GM19035 (cell line): ENCODE measurements around the gene PRKD2.
"Not testable (repeated sequence)": the region's sequence is repeated elsewhere in the genome, so short reads cannot be mapped to it uniquely, and the experiment has no call there.

Experiments
- ATAC-seq: cut with Tn5 transposase; IDR thresholded peaks from one replicate; pipeline ENCODE4 v1.9.1; 2021; ENCODE audit not compliant: unreplicated experiment

The PRKD2 gene

DNA sequence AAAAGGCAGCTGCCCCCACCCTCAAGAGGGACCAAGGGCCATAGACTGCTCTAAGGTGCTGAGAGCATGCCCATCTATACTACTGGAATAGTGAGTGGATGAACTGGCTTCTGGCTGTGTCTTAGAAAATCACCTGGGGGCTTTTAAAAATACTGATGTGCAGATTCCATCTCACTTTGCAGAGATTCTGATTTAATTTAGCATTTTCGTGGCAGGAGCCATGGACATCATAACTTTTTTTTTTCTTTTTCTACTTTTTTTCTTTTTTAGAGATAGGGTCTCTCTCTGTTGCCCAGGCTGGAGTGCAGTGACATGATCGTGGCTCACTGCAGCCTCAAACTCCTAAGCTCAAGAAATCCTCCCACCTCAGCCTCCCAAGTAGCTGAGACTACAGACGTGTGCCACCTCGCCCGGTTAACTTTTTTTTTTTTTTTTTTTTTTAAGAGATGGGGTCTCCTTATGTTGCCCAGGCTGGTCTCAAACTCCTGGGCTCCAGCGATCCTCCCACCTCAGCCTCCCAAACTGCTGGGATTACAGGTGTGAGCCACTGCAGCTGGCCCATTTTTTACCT lies 4.1 kb downstream of the PRKD2 start:
- ATAC-seq, result not testable (repeated sequence)

DNA sequence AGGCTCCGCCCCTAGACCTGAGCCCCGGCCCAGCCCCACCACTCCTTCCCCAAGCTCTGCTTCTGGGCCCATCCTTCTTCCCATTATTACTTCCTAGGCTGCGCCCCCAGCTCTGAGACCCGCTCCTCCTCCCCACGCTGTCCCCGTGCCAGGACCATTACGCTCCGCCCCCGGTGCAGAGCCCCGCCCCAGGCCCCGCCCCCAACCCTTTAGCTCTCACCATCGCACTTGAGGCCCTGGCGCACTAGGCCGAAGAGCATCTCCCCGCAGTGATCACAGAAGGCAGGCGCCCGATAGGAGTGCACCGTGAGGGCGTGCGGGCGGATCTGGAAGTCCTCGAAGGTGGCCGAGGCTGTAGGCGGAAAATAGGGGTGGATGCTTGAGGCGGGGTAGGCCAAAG lies 6.2 kb downstream of the PRKD2 start:
- ATAC-seq, result no peak

DNA sequence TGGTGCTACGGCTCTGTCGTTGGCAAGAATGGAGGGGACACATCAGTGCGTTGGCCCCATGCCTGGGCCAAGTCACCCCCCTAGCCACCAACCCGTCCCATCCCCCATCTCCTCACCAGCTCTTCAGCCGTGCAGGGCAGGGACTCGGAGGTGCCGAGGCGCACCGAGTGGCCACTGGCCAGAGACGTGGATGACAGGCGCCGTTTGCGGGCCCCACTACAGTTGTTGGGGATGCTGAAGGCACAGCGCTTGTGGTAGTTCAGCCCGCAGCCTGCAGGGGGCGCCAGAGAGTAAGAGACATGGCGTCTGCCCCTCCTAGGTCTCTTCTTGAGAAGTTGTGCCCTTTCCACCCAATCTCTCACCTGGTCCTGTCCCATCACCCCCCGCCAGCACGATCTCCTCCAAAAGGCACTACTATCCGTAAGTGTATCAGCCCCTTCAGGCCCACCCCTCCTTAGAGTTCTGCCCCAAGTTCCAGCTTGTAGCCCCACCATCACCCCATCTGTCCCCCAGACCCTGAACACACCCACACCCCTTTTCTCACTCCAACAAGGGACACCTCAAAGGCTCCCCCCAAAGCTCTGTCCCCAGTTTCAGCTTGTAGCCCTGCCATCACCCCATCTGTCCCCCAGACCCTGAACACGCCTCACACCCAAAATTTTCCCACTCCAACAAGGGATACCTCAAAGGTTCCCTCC lies 12.4 kb downstream of the PRKD2 start:
- no peak for ATAC-seq

DNA sequence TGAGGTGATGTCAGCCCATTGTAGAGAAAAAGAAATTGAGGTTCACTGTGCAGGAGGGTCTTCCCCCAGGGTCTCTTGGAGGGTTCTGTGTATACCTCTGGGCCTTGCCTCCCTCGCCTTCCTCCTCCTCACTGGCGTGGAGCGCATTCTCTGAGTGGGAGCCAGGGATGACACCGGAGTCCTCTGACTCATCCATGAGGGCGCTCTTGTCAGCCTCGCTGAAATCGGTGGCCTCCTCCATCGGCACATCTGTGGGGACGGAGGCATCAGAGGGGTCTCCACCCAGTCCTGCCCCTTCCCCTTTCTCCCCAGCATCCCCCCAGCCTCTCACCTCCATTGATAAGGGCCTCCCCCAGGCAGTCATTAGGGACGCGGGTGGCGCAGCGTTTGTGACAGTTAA lies 16.2 kb downstream of the PRKD2 start:
- ATAC-seq, result no peak

DNA sequence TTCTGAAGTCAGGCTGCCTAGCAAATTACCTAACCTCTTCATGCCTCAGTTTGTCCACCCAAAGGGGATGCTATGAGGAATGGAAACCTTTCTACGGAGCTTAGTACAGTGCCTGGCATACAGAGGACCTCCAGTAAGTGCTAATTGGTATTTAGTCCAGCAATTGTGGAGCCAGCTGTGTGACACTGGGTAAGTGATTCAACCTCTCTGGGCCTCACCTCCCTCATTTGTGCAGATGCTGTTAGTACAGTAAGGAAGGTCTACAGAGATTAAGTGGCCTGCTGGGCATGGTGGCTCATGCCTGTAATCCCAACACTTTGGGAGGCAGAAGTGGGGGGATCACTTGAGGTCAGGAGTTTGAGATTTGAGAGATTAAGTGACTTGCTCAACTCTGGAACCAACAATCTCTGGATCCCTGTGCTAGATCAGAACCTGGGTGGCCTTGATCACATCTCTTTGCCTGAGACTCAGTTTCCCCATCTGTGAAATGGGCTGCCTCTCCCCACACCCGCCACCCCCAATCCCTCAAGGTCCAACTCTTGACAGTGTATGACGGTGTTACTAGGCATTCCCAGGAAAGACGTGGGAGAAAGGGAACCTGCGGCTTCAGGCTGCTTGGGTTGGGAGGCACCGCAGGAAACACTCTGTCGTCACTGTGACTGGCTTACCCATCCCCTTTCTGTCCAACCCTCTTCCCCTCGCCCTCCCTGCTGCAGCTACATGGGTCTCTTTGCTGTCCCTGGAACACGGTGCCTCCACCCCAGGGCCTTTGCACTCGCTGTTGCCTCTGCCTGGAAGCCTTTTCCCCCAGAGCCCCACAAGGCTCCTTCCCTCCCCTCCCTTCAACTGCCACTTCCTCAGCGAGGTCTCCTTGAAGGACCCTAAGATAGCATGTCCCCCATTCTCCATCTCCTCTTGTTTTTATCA lies 18.3 kb downstream of the PRKD2 start:
- ATAC-seq, result no peak

DNA sequence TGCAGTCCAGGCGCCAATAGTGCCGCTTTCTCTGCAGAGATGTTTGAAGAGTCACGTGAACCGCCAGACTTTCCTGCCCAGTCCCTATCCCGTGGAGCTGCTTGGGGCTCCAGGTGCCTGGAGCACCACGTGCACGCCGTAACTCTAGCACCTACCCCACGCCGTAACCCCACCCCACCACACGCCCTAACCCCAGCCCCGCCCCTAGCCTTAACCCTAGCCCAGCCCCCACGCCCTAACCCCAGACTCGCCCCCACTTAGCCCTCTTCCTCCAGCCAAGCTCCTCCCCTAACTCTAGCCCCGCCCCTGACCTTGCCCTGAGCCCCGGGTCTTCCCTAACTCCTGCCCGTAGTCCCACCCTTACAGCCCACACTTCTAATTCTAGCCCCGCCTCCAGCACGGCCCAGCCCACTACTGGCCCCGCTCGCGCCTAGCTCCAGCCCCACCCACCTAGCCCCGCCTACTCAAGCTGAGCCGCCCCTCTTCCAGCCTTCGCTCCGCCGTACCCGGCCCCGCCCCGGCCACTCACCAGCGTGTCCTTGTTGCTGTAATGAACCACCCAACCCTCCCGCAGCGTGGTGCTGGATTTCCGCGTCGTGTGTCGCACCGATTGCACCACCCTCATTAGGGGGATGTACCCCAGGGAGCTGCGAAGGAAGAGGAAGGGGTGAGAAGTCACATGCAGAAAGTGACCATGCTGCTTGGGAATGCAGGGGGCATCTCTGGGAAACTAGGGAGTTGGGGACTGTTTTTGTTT lies 19.5 kb downstream of the PRKD2 start:
- no peak for ATAC-seq

DNA sequence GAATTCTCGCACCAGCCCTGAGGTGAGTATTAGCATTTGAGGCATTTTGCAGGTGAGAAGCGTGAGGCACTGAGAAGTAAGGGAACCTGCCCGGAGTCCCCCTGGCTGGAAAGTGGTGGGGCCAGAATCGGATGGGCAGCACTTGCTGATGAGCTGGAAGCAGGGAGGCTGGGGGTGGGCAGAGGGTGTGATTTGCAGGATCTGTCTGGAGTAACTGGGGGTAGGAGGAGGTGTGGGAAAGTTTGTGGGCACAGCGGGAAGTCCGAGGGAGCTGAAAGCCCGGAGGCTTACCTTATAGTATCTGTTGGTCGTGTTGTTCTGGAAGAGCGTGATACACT lies 20.1 kb downstream of the PRKD2 start:
- ATAC-seq, result no peak

DNA sequence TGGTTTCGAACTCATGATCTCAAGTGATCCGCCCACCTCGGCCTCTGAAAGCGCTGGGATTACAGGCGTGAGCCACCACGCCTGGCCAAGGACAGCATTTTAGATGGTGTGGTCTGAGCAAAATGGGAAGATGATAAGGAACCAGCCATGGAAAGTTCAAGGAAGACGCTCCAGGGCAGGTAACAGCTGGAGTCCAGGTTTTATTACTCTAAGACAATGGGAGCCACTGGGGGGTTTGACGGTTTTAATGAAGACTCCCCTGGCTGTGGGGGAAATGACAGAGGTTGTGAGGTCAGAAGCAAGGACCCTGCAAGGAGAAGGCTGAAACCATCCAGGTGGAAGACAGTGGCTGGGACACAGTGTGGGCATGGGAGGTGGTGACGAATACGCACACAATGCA lies 20.9 kb downstream of the PRKD2 start:
- no peak for ATAC-seq

DNA sequence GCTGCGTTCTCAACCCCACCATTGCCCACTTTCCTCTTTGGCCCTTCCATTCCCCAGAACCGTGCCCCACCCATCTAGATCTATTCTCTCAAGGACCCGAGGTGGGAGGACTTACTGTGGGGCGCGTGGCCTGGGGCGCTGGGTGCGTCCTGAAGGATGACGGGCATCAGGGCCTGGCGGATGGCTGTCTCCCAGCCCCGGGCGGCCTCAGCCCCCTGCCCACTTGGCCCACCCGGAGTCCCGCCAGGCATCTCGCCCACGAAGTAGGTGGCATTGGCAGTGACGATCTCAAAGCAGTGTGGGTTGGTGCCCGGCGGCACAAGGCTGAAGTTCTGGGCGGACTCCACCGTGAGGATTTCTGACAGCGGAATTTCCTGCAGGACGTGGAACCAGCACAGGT lies 23.2 kb downstream of the PRKD2 start:
- no peak for ATAC-seq

DNA sequence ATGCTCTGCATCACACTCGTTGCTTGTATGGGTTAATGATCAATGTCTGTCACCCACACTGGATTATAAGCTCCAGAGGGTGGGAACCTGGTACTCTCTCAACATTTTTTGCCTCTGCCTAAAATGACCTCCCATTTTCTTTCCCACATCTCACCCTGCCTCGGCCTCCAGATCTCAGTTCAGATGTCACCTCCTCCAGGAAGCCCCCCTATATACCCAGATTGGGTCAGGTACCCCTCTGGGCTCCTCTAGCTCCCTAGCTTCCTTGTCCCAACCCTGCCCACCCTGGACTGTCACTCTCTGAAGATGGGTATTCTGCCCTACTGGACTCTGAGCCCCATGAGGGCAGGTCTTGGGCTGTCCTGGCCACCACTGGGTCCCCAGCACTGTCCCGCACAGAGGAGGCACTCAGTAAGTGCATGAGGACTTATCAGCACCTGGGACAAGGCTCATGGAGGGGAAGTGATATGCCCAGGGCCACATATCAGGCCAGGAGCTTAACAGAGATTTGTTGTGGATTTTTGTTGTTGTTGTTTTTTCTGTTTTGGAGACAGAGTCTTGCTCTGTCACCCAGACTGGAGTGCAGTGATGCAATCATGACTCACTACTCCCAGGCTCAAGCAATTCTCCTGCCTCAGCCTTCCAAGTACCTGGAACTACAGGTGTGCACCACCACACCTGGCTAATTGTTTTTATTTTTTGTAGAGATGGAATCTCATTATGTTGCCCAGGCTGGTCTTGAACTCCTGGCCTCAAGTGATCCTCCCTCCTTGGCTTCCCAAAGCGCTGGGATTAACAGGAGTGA lies 23.8 kb downstream of the PRKD2 start:
- no peak for ATAC-seq

DNA sequence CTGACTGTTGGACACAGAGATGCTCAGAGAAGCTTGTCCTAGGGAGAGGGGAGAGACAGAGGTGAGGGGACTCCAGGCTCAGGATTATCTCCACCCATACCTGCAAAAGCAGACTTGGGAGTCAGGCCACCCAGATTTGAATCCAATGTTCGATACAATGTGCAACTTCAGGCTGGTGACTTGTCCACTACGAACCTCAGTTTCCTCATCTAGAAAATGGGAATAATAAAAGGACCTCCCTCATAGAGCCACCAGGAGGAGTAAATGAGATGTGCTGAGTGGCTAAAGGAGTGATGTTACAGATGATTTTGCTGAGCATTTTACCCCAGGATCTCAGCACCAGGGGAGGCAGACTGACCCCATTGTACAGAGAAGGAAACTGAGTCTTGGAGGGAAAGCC lies 25.0 kb downstream of the PRKD2 start:
- no peak for ATAC-seq

DNA sequence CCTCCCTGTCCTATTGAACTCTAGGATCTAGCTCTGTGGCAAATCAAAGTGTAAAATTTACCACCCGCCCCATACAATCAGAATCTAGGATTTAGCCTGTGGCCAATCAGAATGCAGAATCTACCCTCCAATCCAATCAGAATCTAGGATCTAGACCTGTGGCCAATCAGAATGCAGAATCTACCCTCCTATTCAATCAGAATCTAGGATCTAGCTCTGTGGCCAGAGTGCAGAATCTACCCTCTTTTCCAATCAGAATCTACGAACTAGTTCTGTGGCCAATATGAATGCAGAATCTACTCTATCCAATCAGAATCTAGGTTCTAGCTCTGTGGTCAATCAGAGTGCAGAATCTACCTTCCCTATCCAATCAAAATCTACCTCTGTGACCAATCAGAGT lies 25.8 kb downstream of the PRKD2 start:
- no peak for ATAC-seq

DNA sequence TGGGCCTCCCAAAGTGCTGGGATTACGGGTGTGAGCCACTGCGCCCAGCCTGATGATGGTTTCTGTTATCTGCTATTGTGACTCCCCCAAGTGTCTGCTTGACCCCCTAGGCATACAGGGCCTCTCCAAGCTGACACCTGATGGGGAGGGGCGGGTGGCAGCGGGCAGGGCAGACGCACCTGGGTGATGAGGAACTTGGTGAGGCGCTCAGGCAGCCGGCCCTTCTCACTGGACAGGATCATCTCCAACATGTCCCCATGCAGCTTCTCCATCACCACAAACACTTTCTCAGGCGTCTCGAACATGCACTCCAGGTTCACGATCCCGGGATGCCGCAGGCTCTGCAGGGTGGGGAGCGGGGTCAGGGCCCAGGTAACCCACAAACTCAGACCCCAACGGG lies 27.6 kb downstream of the PRKD2 start:
- ATAC-seq, result no peak

DNA sequence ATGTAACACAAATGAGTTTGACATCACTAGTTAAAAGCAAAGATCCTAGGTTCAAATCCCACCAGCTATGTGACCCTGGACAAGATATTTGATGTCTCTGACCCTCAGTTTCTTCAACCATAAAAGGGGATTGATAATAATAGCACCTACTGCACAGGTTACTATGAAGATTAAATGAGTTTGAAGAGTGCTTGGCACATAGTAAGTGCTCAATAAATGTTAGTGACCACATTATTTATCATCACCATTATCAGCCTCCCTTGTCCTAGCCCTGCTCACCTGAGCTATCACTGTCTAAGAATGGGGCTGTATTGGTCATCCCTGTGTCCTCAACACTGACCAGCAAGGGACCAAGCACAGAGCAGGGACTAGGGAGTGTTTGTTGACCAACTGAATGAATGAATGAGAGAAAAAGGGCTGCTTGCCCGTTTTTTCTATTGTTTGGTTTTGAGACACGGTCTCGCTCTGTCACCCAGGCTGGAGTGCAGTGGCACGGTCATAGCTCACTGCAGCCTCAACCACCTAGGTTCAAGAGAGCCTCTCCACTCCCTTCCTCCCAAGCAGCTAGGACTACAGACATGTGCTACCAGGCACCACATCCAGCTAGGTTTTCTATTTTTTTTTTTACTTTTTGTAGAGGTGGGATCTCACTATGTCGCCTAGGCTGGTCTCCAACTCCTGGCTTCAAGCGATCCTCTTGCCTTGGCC lies 29.3 kb downstream of the PRKD2 start:
- ATAC-seq, result no peak

DNA sequence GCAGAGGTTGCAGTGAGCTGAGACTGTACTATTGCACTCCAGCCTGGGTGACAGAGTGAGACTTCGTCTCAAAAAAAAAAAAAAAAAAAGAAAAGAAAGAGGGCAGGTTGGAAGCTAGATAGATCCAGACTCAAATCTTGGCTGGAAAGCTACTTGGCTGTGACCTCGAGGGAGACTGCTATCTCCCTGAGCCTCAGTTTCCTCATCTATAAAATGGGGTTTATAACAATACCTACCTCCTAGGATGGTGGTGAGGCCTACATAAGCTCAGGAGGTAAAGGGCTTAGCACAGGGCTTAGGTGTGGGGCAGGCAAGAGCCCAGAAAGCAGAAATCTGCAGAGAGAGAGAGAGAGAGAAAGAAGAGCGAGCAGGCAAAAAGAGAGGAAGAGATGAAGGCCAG lies 31.7 kb downstream of the PRKD2 start:
- ATAC-seq, result no peak

DNA sequence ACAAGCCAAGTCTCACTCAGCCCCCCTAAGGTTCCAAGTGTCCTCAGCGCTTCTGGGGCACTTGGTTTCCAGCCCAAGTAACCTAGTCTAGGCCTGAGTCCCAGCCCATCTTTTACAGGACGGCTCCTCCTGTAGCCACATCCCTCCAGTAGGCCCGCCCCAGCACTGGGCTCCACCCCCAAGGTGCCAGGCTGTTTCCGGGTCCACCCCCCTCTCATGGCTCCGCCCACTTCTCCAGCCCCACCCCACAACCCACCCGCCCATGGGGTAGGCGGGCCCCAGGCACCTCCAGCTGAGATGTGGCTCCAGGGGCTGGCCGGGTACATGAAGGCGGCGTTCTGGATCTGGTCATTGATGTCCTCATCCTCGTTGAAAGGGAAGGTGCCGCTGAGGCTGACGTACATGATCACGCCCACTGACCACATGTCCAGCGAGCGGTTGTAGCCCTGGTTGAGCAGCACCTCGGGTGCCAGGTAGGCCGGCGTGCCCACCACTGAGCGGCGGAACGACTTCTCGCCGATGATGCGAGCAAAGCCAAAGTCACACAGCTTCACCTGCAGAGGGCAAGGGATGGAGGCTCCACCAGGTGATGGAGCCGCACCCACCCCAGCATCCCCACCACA lies 38.7 kb downstream of the PRKD2 start:
- ATAC-seq, result no peak

DNA sequence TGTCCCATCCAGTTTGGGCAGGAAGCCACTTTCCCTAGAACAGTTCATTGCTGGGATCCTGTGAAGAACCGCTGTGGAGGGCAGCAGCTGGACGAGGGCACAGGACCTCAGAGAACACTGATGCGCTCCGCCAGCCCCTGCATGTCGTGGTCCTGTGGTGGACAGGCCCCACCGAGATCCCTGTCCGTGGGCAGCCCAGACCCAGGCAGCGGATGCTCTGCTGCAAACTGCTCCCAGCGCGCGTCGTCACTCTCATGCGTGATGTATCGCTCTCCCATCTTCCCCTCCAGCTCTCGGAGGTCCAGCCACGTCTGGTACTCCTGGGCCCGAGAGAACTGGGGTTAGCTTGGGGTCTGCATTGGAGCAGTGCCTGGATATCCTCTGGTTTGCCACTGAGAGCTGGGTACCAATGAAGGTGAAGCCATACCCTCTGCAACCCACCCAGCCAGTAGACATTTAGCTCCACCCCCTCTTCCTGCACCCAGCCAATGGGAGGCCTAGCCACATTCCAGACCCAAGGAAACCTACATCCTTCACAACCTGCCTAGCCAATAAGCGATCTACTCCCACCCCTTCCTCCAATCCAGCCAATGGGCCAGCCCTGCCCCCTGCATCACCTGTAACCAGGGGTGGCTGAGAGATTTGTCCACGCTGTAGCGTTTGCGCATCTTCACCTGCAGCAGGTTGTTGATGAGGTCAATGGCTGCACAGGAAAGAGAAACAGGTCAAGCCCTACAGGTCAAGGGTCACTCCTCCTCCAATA lies 42.3 kb downstream of the PRKD2 start:
- no peak for ATAC-seq

DNA sequence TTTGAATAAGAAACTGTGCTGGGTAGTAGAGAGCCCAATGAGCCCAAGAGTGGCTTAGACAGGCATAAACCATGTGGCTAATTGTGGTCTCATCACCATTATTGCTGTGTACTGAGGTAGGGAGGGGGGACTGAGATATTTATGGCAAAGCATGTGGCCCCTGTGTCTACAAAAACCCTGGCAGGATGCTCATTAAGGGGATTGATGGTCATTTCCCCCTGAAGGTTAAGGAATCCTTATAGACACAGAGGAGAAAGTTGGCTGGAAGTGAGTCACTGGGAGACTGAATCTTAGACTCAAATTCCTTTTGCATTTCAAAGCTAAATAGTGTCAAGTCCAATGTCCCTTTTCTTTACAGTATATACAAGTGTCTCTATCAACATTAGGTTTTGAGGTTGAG lies 46.1 kb downstream of the PRKD2 start:
- ATAC-seq, result no peak

DNA sequence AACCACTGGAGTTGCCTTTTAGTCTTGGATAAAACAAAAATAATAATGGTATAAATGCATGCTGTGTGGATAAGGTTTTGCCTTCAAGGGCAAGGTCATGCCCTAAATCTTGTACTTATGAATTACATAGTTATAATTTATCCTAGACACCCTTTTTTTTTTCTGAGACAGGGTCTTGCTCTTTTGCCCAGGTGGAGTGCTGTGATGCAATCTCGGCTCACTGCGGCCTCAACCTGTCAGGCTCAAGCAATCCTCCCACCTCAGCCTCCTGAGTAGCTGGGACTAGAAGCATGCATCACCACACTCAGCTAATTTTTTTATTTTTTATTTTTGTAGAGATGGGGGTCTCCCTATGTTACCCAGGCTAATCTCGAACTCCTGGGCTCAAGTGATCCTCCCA lies 48.3 kb downstream of the PRKD2 start:
- ATAC-seq, result no peak
